Measurements from ENCODE around the gene ZNF101.

The ZNF101 gene

GRCh38 chr19:19636573-19637185, 32.0 kb upstream of the ZNF101 start:
- Histone ChIP-seq H3K4me1 (ENCODE audit: low read length) (0 out of 2 replicates have a peak, but pooled peaks cover under 1% of the 10 kb centered on the region), H3K4me3 (ENCODE audit: low read length) (no peak overlapping the region), H3K4me2 (ENCODE audit: low read length) (no peak overlapping the region), H4K20me1 (ENCODE audit: insufficient read depth, low read length) (0 out of 2 replicates have a peak, but pooled peaks cover 6% of the 10 kb centered on the region), H3K36me3 (replicated peaks; ENCODE audit: low read depth, low read length) (peaks cover 70% of the 10 kb centered on the region), H3K9me3 (ENCODE audit: insufficient read depth, low read length) (no peaks in the 10 kb centered on the region), H3K79me2 (ENCODE audit: low read length) (peaks cover 5% of the 10 kb centered on the region), H3K9ac (ENCODE audit: low read length) (no peak overlapping the region), H2AFZ (ENCODE audit: low read depth, low read length) (no peak overlapping the region), H3K27ac (ENCODE audit: low read length) (no peak overlapping the region), H3K27me3 (ENCODE audit: low read depth, low read length) (no peaks in the 10 kb centered on the region)
- no peak for TF ChIP-seq EZH2phosphoT487 (IDR thresholded peaks at IDR 0.05; ENCODE audit: low read depth)
- TF ChIP-seq CTCF (IDR thresholded peaks at IDR 0.05; ENCODE audit: low read depth, low read length): no peak

GRCh38 chr19:19637186-19637522, 31.5 kb upstream of the ZNF101 start:
- H3K4me3 ChIP-seq (ENCODE audit: low read length): no peak overlapping the region
- H3K27ac ChIP-seq (ENCODE audit: low read length): no peak overlapping the region
- H3K4me1 ChIP-seq (ENCODE audit: low read length): peaks cover 6% of the 10 kb centered on the region
- H3K9me3 ChIP-seq (ENCODE audit: insufficient read depth, low read length): no peaks in the 10 kb centered on the region
- H2AFZ ChIP-seq (ENCODE audit: low read depth, low read length): no peak overlapping the region
- H3K36me3 ChIP-seq (replicated peaks; ENCODE audit: low read depth, low read length): peaks cover 74% of the 10 kb centered on the region
- 0 out of 2 replicates have a peak, but pooled peaks cover 6% of the 10 kb centered on the region for H4K20me1 ChIP-seq (ENCODE audit: insufficient read depth, low read length)
- no peak overlapping the region for H3K9ac ChIP-seq (ENCODE audit: low read length)
- H3K79me2 ChIP-seq (ENCODE audit: low read length): peaks cover 10% of the 10 kb centered on the region
- H3K4me2 ChIP-seq (ENCODE audit: low read length): no peak overlapping the region
- TF ChIP-seq CTCF (IDR thresholded peaks at IDR 0.05; ENCODE audit: low read depth, low read length) (no peak), EZH2phosphoT487 (IDR thresholded peaks at IDR 0.05; ENCODE audit: low read depth) (no peak)
- no peaks in the 10 kb centered on the region for H3K27me3 ChIP-seq (ENCODE audit: low read depth, low read length)

GRCh38 chr19:19637523-19638251, 31.0 kb upstream of the ZNF101 start:
- H3K4me3 ChIP-seq (ENCODE audit: low read length): no peak overlapping the region
- H3K36me3 ChIP-seq (replicated peaks; ENCODE audit: low read depth, low read length): peaks cover 69% of the 10 kb centered on the region
- no peak overlapping the region for H3K9ac ChIP-seq (ENCODE audit: low read length)
- H3K27ac ChIP-seq (ENCODE audit: low read length): no peak overlapping the region
- H3K4me2 ChIP-seq (ENCODE audit: low read length): no peak overlapping the region
- H3K27me3 ChIP-seq (ENCODE audit: low read depth, low read length): no peaks in the 10 kb centered on the region
- H4K20me1 ChIP-seq (ENCODE audit: insufficient read depth, low read length): 0 out of 2 replicates have a peak, but pooled peaks cover 6% of the 10 kb centered on the region
- peaks cover 9% of the 10 kb centered on the region for H3K4me1 ChIP-seq (ENCODE audit: low read length)
- H3K79me2 ChIP-seq (ENCODE audit: low read length): peaks cover 15% of the 10 kb centered on the region
- peak; percentile 9; the same call in 1 of the 2 replicates for TF ChIP-seq CTCF (IDR thresholded peaks at IDR 0.05; ENCODE audit: low read depth, low read length)
- TF ChIP-seq EZH2phosphoT487 (IDR thresholded peaks at IDR 0.05; ENCODE audit: low read depth): no peak
- H2AFZ ChIP-seq (ENCODE audit: low read depth, low read length): no peak overlapping the region
- no peaks in the 10 kb centered on the region for H3K9me3 ChIP-seq (ENCODE audit: insufficient read depth, low read length)

GRCh38 chr19:19642506-19643157, 26.0 kb upstream of the ZNF101 start:
- H3K79me2 ChIP-seq (ENCODE audit: low read length): peaks cover 22% of the 10 kb centered on the region
- H2AFZ ChIP-seq (ENCODE audit: low read depth, low read length): no peak overlapping the region; the same call in 1 of the 2 replicates
- H3K4me1 ChIP-seq (ENCODE audit: low read length): peaks cover 16% of the 10 kb centered on the region
- H3K36me3 ChIP-seq (replicated peaks; ENCODE audit: low read depth, low read length): peaks cover 59% of the 10 kb centered on the region
- H3K4me2 ChIP-seq (ENCODE audit: low read length): peak overlapping the region; percentile 98
- peak; percentile 14; the same call in 1 of the 2 replicates for TF ChIP-seq CTCF (IDR thresholded peaks at IDR 0.05; ENCODE audit: low read depth, low read length)
- TF ChIP-seq EZH2phosphoT487 (IDR thresholded peaks at IDR 0.05; ENCODE audit: low read depth): no peak
- peak overlapping the region; percentile 90 for H3K4me3 ChIP-seq (ENCODE audit: low read length)
- no peaks in the 10 kb centered on the region for H3K9me3 ChIP-seq (ENCODE audit: insufficient read depth, low read length)
- peak overlapping the region; percentile 94 for H3K27ac ChIP-seq (ENCODE audit: low read length)
- H3K9ac ChIP-seq (ENCODE audit: low read length): peak overlapping the region; percentile 99
- H3K27me3 ChIP-seq (ENCODE audit: low read depth, low read length): no peaks in the 10 kb centered on the region
- no peaks in the 10 kb centered on the region for H4K20me1 ChIP-seq (ENCODE audit: insufficient read depth, low read length)

Measured in OCI-LY3 (cell line).